IMR-90 (cell line): ENCODE results near the gene OCLN. TPM values are rescaled to one million over a fixed set of nuclear protein-coding genes. Genes with fewer than 3 reads are reported as not detected.

Source experiments
- ATAC-seq: fragments of 200-7000 bp; cut with Tn5 transposase; 2 replicates; pipeline ENCODE4 v1.9.1; 2020; ENCODE audit warnings: low read depth, mild to moderate bottlenecking, moderate library complexity
- BruUV-seq: library from RNA; stranded (reverse); fragments of 400-500 nt; replicated peaks from 2 replicates; lab custom pipeline; 2021; lab: Mats Ljungman, UMichigan
- CTCF ChIA-PET: fragments of 300-600 bp; formaldehyde crosslinking; extraction: SDS; loops from one replicate; lab custom pipeline; 2021; ENCODE audit warnings: antibody characterized with exemption; lab: Yijun Ruan, JAX
- POLR2A ChIA-PET: fragments of 300-600 bp; sonication (Branson Sonifier 250); formaldehyde crosslinking; loops from one replicate; lab custom pipeline; 2022; ENCODE audit warnings: antibody characterized with exemption; ENCODE audit not compliant: unreplicated experiment; lab: Charles Lee
- DNase-seq: peaks from one replicate; pipeline ENCODE4 v3.0.0; 2013
- H2AFZ ChIP-seq: replicated peaks from 2 replicates; pipeline ENCODE3; 2013; ENCODE audit warnings: low read length, mild to moderate bottlenecking; ENCODE audit not compliant: poor library complexity
- H2AK5ac ChIP-seq: 2 replicates; pipeline ENCODE4 v1.6.1; 2013; ENCODE audit warnings: low read depth, low read length, inconsistent platforms
- H2AK9ac ChIP-seq: replicated peaks from 2 replicates; pipeline ENCODE3; 2013; ENCODE audit warnings: mild to moderate bottlenecking, low read depth, low read length, moderate library complexity; ENCODE audit not compliant: poor library complexity
- H2BK120ac ChIP-seq: 2 replicates; pipeline ENCODE4 v1.6.1; 2013; ENCODE audit warnings: low read depth, low read length, inconsistent platforms
- H2BK15ac ChIP-seq: 3 replicates; pipeline ENCODE4 v1.6.1; 2013; ENCODE audit warnings: low read depth, low read length, inconsistent platforms
- H2BK20ac ChIP-seq: 2 replicates; pipeline ENCODE4 v1.6.1; 2013; ENCODE audit warnings: low read depth, mild to moderate bottlenecking, inconsistent platforms, low read length, moderate library complexity
- H2BK5ac ChIP-seq: 2 replicates; pipeline ENCODE4 v1.6.1; 2013; ENCODE audit warnings: mild to moderate bottlenecking, low read depth, low read length, inconsistent platforms; ENCODE audit not compliant: poor library complexity, severe bottlenecking
- H3K14ac ChIP-seq: replicated peaks from 2 replicates; pipeline ENCODE4 v1.6.1; 2013; ENCODE audit warnings: low read depth, low read length, inconsistent platforms
- H3K18ac ChIP-seq: 2 replicates; pipeline ENCODE4 v1.6.1; 2013; ENCODE audit warnings: low read depth, low read length, control low read depth
- H3K23ac ChIP-seq: 2 replicates; pipeline ENCODE4 v1.6.1; 2013; ENCODE audit warnings: low read depth, low read length, inconsistent platforms
- H3K27ac ChIP-seq: 2 replicates; pipeline ENCODE4 v1.5.1; 2013; ENCODE audit warnings: mild to moderate bottlenecking, control low read depth, low read length; ENCODE audit not compliant: insufficient read depth
- H3K27me3 ChIP-seq: 2 replicates; pipeline ENCODE4 v1.6.1; 2013; ENCODE audit warnings: low read length; ENCODE audit not compliant: control insufficient read depth, insufficient read depth
- H3K36me3 ChIP-seq: 2 replicates; pipeline ENCODE4 v1.6.1; 2013; ENCODE audit warnings: low read length, mixed read lengths; ENCODE audit not compliant: control insufficient read depth, insufficient read depth
- H3K4ac ChIP-seq: 2 replicates; pipeline ENCODE4 v1.6.1; 2013; ENCODE audit warnings: low read depth, low read length, inconsistent platforms
- H3K4me1 ChIP-seq: 2 replicates; pipeline ENCODE4 v1.6.1; 2013; ENCODE audit warnings: low read length, mixed read lengths; ENCODE audit not compliant: control insufficient read depth, insufficient read depth
- H3K4me2 ChIP-seq: 2 replicates; pipeline ENCODE4 v1.6.1; 2013; ENCODE audit warnings: low read depth, mild to moderate bottlenecking, control low read depth, low read length, moderate library complexity
- H3K4me3 ChIP-seq: 2 replicates; pipeline ENCODE4 v1.5.1; 2013; ENCODE audit warnings: low read depth, mild to moderate bottlenecking, control low read depth, low read length, moderate library complexity; ENCODE audit not compliant: insufficient read depth
- H3K56ac ChIP-seq: 2 replicates; pipeline ENCODE4 v1.6.1; 2013; ENCODE audit warnings: low read length, inconsistent platforms; ENCODE audit not compliant: insufficient read depth; ENCODE audit errors: extremely low read depth
- H3K79me1 ChIP-seq, 2 experiments: 2 replicates each; pipeline ENCODE4 v1.6.1; 2013; ENCODE audit warnings: low read length in 2 of 2, inconsistent platforms in 1 of 2, low read depth in 1 of 2
- H3K9ac ChIP-seq: 2 replicates; pipeline ENCODE4 v1.6.1; 2013; ENCODE audit warnings: low read depth, low read length, control low read depth
- H3K9me1 ChIP-seq: 2 replicates; pipeline ENCODE4 v1.6.1; 2013; ENCODE audit warnings: low read length, inconsistent platforms; ENCODE audit not compliant: insufficient read depth
- H3K9me3 ChIP-seq: 2 replicates; pipeline ENCODE4 v1.6.1; 2013; ENCODE audit warnings: low read length; ENCODE audit not compliant: control insufficient read depth, insufficient read depth
- H4K20me1 ChIP-seq: 2 replicates; pipeline ENCODE4 v1.6.1; 2013; ENCODE audit warnings: low read length, inconsistent platforms; ENCODE audit not compliant: insufficient read depth
- H4K5ac ChIP-seq: 2 replicates; pipeline ENCODE4 v1.6.1; 2013; ENCODE audit warnings: mild to moderate bottlenecking, low read depth, low read length, control low read depth
- H4K8ac ChIP-seq, 2 experiments: 2 replicates each; pipeline ENCODE4 v1.6.1; 2013; ENCODE audit warnings: low read depth in 2 of 2, low read length in 2 of 2, control low read depth in 1 of 2, inconsistent platforms in 1 of 2
- H4K91ac ChIP-seq: 2 replicates; pipeline ENCODE4 v1.6.1; 2013; ENCODE audit warnings: low read depth, low read length, inconsistent platforms; ENCODE audit not compliant: insufficient read depth
- NFE2L2 ChIP-seq: fragments of 150-350 bp; IDR thresholded peaks from 2 replicates; pipeline ENCODE4 v1.6.1; 2016; ENCODE audit warnings: low read depth, mild to moderate bottlenecking, low read length
- WGBS, 2 experiments: methylation state at CpG; one replicate each; pipeline versions ENCODE4 v1.1.5 to v1.1.7; 2013; ENCODE audit warnings: missing lambda C conversion rate in 2 of 2; ENCODE audit not compliant: insufficient read length in 1 of 2; ENCODE audit errors: extremely low coverage in 2 of 2; 5-methylcytosine and 5-hydroxymethylcytosine counted together
- dilution Hi-C: fragments of 300-500 bp; cut with HindIII; formaldehyde crosslinking; loops from one replicate; pipeline ENCODE4 v1.14.3; 2018; ENCODE audit warnings: low sequenced_read_pairs; ENCODE audit not compliant: unreplicated experiment
- in situ Hi-C: fragments of 300-500 bp; cut with MboI; formaldehyde crosslinking; loops from 3 replicates; pipeline ENCODE4 v1.14.3; 2019; ENCODE audit warnings: low sequenced_read_pairs, inconsistent platforms, mixed read lengths
- intact Hi-C: fragments of 100-400 bp; cut with micrococcal nuclease; formaldehyde crosslinking; loops from 2 replicates; pipeline ENCODE4 v1.10.0; 2022
- polyA plus RNA-seq, 3 experiments: library from polyadenylated mRNA; depleted of rRNA; stranded (reverse); fragments of >200 nt; gene quantifications; 2 replicates each; pipeline ENCODE4 v1.2.3, GENCODE V29; 2012; ENCODE audit warnings: low replicate concordance in 1 of 3
- total RNA-seq: library from RNA; depleted of rRNA; stranded (reverse); fragments of >200 nt; gene quantifications from 2 replicates; pipeline ENCODE4 v1.2.3, GENCODE V29; 2012

The OCLN gene
- total and polyA plus RNA-seq, 2 of the 4 experiments (the other 2 are of a cell fraction), result 0.72 to 0.99 TPM

GRCh38 chr5:69489246-69489645 is 3.3 kb upstream of the OCLN start:
- no peak overlapping the region for H2BK20ac ChIP-seq

More at GRCh38 chr5:69489246-69489645, 3.3 kb upstream of the OCLN start:
- WGBS, 2 experiments, result no CpG with 5 or more reads among the region's 4 CpGs
- dilution Hi-C loops (no loop called here), in situ Hi-C loops (no loop called here), intact Hi-C loops (no loop called here)
- no peaks in the 10 kb centered on the region for H3K9me3 ChIP-seq
- ChIA-PET POLR2A (no interaction called here), CTCF (no interaction called here)
- H2AK5ac ChIP-seq, result no peak overlapping the region
- H2BK5ac ChIP-seq, result no peak overlapping the region
- H2BK120ac ChIP-seq, result no peak overlapping the region
- H3K9ac ChIP-seq, result no peak overlapping the region
- peaks cover 37% of the 10 kb centered on the region for H3K27me3 ChIP-seq
- no peak overlapping the region for H3K14ac ChIP-seq
- no peak overlapping the region for H2AFZ ChIP-seq
- H3K18ac ChIP-seq, result no peak overlapping the region
- no peak overlapping the region for H3K4ac ChIP-seq
- no TSS peak for BruUV-seq
- no peaks in the 10 kb centered on the region for H3K79me1 ChIP-seq
- H3K4me2 ChIP-seq, result no peak overlapping the region
- DNase-seq (no peak), ATAC-seq (no peak)
- no peak overlapping the region for H3K27ac ChIP-seq
- no peaks in the 10 kb centered on the region for H3K36me3 ChIP-seq
- no peak overlapping the region for H3K23ac ChIP-seq
- H2BK15ac ChIP-seq, result no peak overlapping the region
- no peaks in the 10 kb centered on the region for H4K20me1 ChIP-seq
- no peak overlapping the region for H2AK9ac ChIP-seq
- no peak overlapping the region for H3K4me3 ChIP-seq
- TF ChIP-seq NFE2L2, result no peak
- H4K8ac ChIP-seq, result no peak overlapping the region
- peaks cover 6% of the 10 kb centered on the region for H3K4me1 ChIP-seq
- H4K5ac ChIP-seq, result no peak overlapping the region
- H3K56ac ChIP-seq, result no peak overlapping the region
- H3K9me1 ChIP-seq, result no peaks in the 10 kb centered on the region
- no peak overlapping the region for H4K91ac ChIP-seq
